Caco-2 (cell line): ENCODE data around the gene CXCL8. TPM values are rescaled to one million over a fixed set of nuclear protein-coding genes. Genes with fewer than 3 reads are reported as not detected.

Experiments used
- BruUV-seq: library from RNA; stranded (reverse); fragments of 400-500 nt; replicated peaks from 2 replicates; lab custom pipeline; 2021; lab: Mats Ljungman, UMichigan
- CTCF ChIA-PET: fragments of 300-600 bp; sonication (Branson Sonifier 250); formaldehyde crosslinking; loops from one replicate; lab custom pipeline; 2022; ENCODE audit warnings: antibody characterized with exemption; lab: Charles Lee
- POLR2A ChIA-PET: fragments of 300-600 bp; sonication (Branson Sonifier 250); formaldehyde crosslinking; loops from one replicate; lab custom pipeline; 2022; ENCODE audit warnings: antibody characterized with exemption; lab: Charles Lee
- DNase-seq, 2 experiments: peaks; one replicate each; pipeline versions ENCODE4 v3.0.0 to v3.0.0-alpha.2; 2020 to 2022
- H3K27me3 ChIP-seq: replicated peaks from 2 replicates; pipeline ENCODE4 v1.6.0; 2011; ENCODE audit warnings: low read length; ENCODE audit not compliant: control insufficient read depth, insufficient read depth
- H3K36me3 ChIP-seq: 2 replicates; pipeline ENCODE4 v1.5.1; 2011; ENCODE audit warnings: low read length; ENCODE audit not compliant: control insufficient read depth, insufficient read depth
- H3K4me1 ChIP-seq: fragments of 250-450 bp; sonication (Bioruptor Pico); 2 replicates; pipeline ENCODE4 v1.5.1; 2020; ENCODE audit warnings: mild to moderate bottlenecking
- H3K4me3 ChIP-seq: 2 replicates; pipeline ENCODE4 v1.5.1; 2011; ENCODE audit warnings: low read depth, mild to moderate bottlenecking, control low read depth, low read length
- H3K9me3 ChIP-seq: fragments of 250-450 bp; sonication (Bioruptor Pico); 2 replicates; pipeline ENCODE4 v1.5.1; 2020; ENCODE audit warnings: mild to moderate bottlenecking, moderate library complexity
- H3K27ac Mint-ChIP-seq: one replicate; pipeline ENCODE4 v1.8.0; 2022; ENCODE audit warnings: mixed read lengths; ENCODE audit not compliant: unreplicated experiment
- H3K27me3 Mint-ChIP-seq: one replicate; pipeline ENCODE4 v1.8.0; 2022; ENCODE audit warnings: mixed read lengths; ENCODE audit not compliant: insufficient read depth, unreplicated experiment
- H3K36me3 Mint-ChIP-seq: one replicate; pipeline ENCODE4 v1.8.0; 2022; ENCODE audit warnings: mild to moderate bottlenecking, mixed read lengths; ENCODE audit not compliant: insufficient read depth, unreplicated experiment
- H3K4me1 Mint-ChIP-seq: one replicate; pipeline ENCODE4 v1.8.0; 2022; ENCODE audit warnings: low read depth, mixed read lengths; ENCODE audit not compliant: unreplicated experiment
- H3K4me3 Mint-ChIP-seq: one replicate; pipeline ENCODE4 v1.8.0; 2022; ENCODE audit warnings: mild to moderate bottlenecking, moderate library complexity, mixed read lengths; ENCODE audit not compliant: unreplicated experiment
- H3K9me3 Mint-ChIP-seq: one replicate; pipeline ENCODE4 v1.8.0; 2022; ENCODE audit warnings: mixed read lengths; ENCODE audit not compliant: unreplicated experiment
- CTCF ChIP-seq, 2 experiments: fragments of 200-600 bp in 1 of 2; IDR thresholded peaks; 1 replicate in 1 of 2; 2 replicates in 1 of 2; pipeline versions ENCODE4 v1.5.1 to v1.8.0; 2011 to 2022; ENCODE audit warnings: antibody characterized with exemption in 1 of 2, control low read depth in 1 of 2, inconsistent platforms in 1 of 2, low read depth in 1 of 2, low read length in 1 of 2, mild to moderate bottlenecking in 1 of 2, moderate library complexity in 1 of 2; ENCODE audit not compliant: insufficient read depth in 1 of 2, severe bottlenecking in 1 of 2, unreplicated experiment in 1 of 2
- intact Hi-C: fragments of 100-400 bp; cut with micrococcal nuclease; formaldehyde crosslinking; loops from one replicate; pipeline ENCODE4 v1.10.0; 2022; ENCODE audit not compliant: unreplicated experiment
- total RNA-seq: library from RNA; stranded (reverse); gene quantifications from 2 replicates; pipeline ENCODE4 v1.2.3, GENCODE V29; 2022

Gene CXCL8
- total RNA-seq, 1 experiment from 2014 or later = 0.18 TPM

- Histone ChIP-seq H3K27me3 (no peaks in the 10 kb centered on the region), H3K36me3 (no peaks in the 10 kb centered on the region), H3K4me3 (no peak overlapping the region), H3K9me3 (no peaks in the 10 kb centered on the region), H3K4me1 (no peaks in the 10 kb centered on the region)
- DNase-seq = no peak
- BruUV-seq = no TSS peak
- H3K36me3 Mint-ChIP-seq = no peaks in the 10 kb centered on the region
- peaks cover 8% of the 10 kb centered on the region for H3K4me1 Mint-ChIP-seq
- POLR2A ChIA-PET = no interaction called here
- H3K4me3 Mint-ChIP-seq = no peak overlapping the region
- H3K27me3 Mint-ChIP-seq = peaks cover 5% of the 10 kb centered on the region
- intact Hi-C loops = no loop called here
- H3K27ac Mint-ChIP-seq = no peak overlapping the region
- CTCF ChIA-PET = no interaction called here
- no peak for TF ChIP-seq CTCF (IDR thresholded peaks at IDR 0.05; ENCODE audit: insufficient read depth in 1 of 2, low read depth in 1 of 2, low read length in 1 of 2, severe bottlenecking in 1 of 2, unreplicated experiment in 1 of 2)
- H3K9me3 Mint-ChIP-seq = no peaks in the 10 kb centered on the region
These were observed 37.0 kb upstream of the CXCL8 start for GRCh38 chr4:73703320-73703719.

- H3K27me3 Mint-ChIP-seq = peaks cover 6% of the 10 kb centered on the region
- intact Hi-C loops = no loop called here
- H3K4me3 Mint-ChIP-seq = no peak overlapping the region
- H3K36me3 Mint-ChIP-seq = no peaks in the 10 kb centered on the region
- CTCF ChIA-PET = no interaction called here
- BruUV-seq = no TSS peak
- POLR2A ChIA-PET = no interaction called here
- TF ChIP-seq CTCF (IDR thresholded peaks at IDR 0.05; ENCODE audit: insufficient read depth in 1 of 2, low read depth in 1 of 2, low read length in 1 of 2, severe bottlenecking in 1 of 2, unreplicated experiment in 1 of 2) = no peak
- peaks cover 9% of the 10 kb centered on the region for H3K4me1 Mint-ChIP-seq
- no peaks in the 10 kb centered on the region for H3K4me1 ChIP-seq
- H3K9me3 Mint-ChIP-seq = no peaks in the 10 kb centered on the region
- H3K27me3 ChIP-seq = no peaks in the 10 kb centered on the region
- H3K36me3 ChIP-seq = no peaks in the 10 kb centered on the region
- H3K27ac Mint-ChIP-seq = no peak overlapping the region
- no peak overlapping the region for H3K4me3 ChIP-seq
- DNase-seq = peak in 1 of 2 experiments; percentile 15
- H3K9me3 ChIP-seq = no peaks in the 10 kb centered on the region
These were observed 35.9 kb upstream of the CXCL8 start for GRCh38 chr4:73704314-73705055.

- no peaks in the 10 kb centered on the region for H3K36me3 Mint-ChIP-seq
- Histone ChIP-seq H3K4me1 (no peaks in the 10 kb centered on the region), H3K27me3 (no peaks in the 10 kb centered on the region), H3K36me3 (no peaks in the 10 kb centered on the region), H3K4me3 (no peak overlapping the region), H3K9me3 (no peaks in the 10 kb centered on the region)
- ChIA-PET CTCF (no interaction called here), POLR2A (no interaction called here)
- TF ChIP-seq CTCF (IDR thresholded peaks at IDR 0.05; ENCODE audit: insufficient read depth in 1 of 2, low read depth in 1 of 2, low read length in 1 of 2, severe bottlenecking in 1 of 2, unreplicated experiment in 1 of 2) = no peak
- H3K27ac Mint-ChIP-seq = no peak overlapping the region
- H3K4me3 Mint-ChIP-seq = no peak overlapping the region
- no peak for DNase-seq
- intact Hi-C loops = no loop called here
- no TSS peak for BruUV-seq
- no peaks in the 10 kb centered on the region for H3K9me3 Mint-ChIP-seq
- peaks cover 7% of the 10 kb centered on the region for H3K27me3 Mint-ChIP-seq
- H3K4me1 Mint-ChIP-seq = peaks cover 9% of the 10 kb centered on the region
These were observed 35.3 kb upstream of the CXCL8 start for GRCh38 chr4:73705056-73705432.
